ENCODE data around the gene DNAI7. TPM values are rescaled to one million over a fixed set of nuclear protein-coding genes. Genes with fewer than 3 reads are reported as not detected.

DNAI7 gene
- total RNA-seq, 1 experiment from 2014 or later = not detected

GRCh38 chr12:25083211-25083610 is 111.7 kb downstream of the DNAI7 start:
- POLR2A ChIA-PET (ENCODE audit: unreplicated experiment) = no interaction called here
- no peak overlapping the region for H3K4me2 ChIP-seq (ENCODE audit: low read length)
- CTCF ChIA-PET = no interaction called here

GRCh38 chr12:25082628-25083027 is 112.3 kb downstream of the DNAI7 start:
- H3K36me3 ChIP-seq (ENCODE audit: low read depth, low read length) = no peaks in the 10 kb centered on the region
- H3K4me3 ChIP-seq (ENCODE audit: low read length) = no peak overlapping the region
- no peak overlapping the region for H3K4me2 ChIP-seq (ENCODE audit: low read length)
- no peaks in the 10 kb centered on the region for H3F3A ChIP-seq (ENCODE audit: low read length, unreplicated experiment)
- no TSS peak for BruUV-seq (replicated peaks)
- no peak overlapping the region for H3K27ac ChIP-seq (ENCODE audit: low read length)
- no peaks in the 10 kb centered on the region for H4K20me1 ChIP-seq (ENCODE audit: low read length)
- intact Hi-C loops (cut with micrococcal nuclease) = no loop called here
- H3K9me2 ChIP-seq (replicated peaks; ENCODE audit: low read length) = no peaks in the 10 kb centered on the region
- peaks cover 6% of the 10 kb centered on the region; the same call in 1 of the 2 replicates for H3K27me3 ChIP-seq (ENCODE audit: low read length)
- POLR2A ChIA-PET (ENCODE audit: unreplicated experiment) = no interaction called here
- H3K9ac ChIP-seq (ENCODE audit: low read length) = no peak overlapping the region
- DNase-seq (no peak), ATAC-seq (no peak)
- H2AFZ ChIP-seq (ENCODE audit: low read length) = no peak overlapping the region
- H3K79me2 ChIP-seq (ENCODE audit: low read length) = no peaks in the 10 kb centered on the region
- no peaks in the 10 kb centered on the region for H3K4me1 ChIP-seq (ENCODE audit: insufficient read depth, low read length)
- TF ChIP-seq EZH2 (IDR thresholded peaks at IDR 0.05; ENCODE audit: low read length, unreplicated experiment) (no peak), EZH2phosphoT487 (IDR thresholded peaks at IDR 0.05; ENCODE audit: borderline replicate concordance, low read length) (no peak), CTCF (conservative IDR thresholded peaks at IDR 0.05; ENCODE audit: low read depth, low read length) (no peak)
- no peaks in the 10 kb centered on the region for H3K9me3 ChIP-seq (ENCODE audit: low read length)
- CTCF ChIA-PET = no interaction called here

More at GRCh38 chr12:25083211-25083610, 111.7 kb downstream of the DNAI7 start:
- ATAC-seq (no peak), DNase-seq (no peak)
- BruUV-seq (replicated peaks) = no TSS peak
- Histone ChIP-seq H3K4me3 (ENCODE audit: low read length) (no peak overlapping the region), H3K4me1 (ENCODE audit: insufficient read depth, low read length) (no peaks in the 10 kb centered on the region), H2AFZ (ENCODE audit: low read length) (no peak overlapping the region), H3K9me3 (ENCODE audit: low read length) (no peaks in the 10 kb centered on the region), H4K20me1 (ENCODE audit: low read length) (no peaks in the 10 kb centered on the region), H3K27me3 (ENCODE audit: low read length) (peaks cover 6% of the 10 kb centered on the region; the same call in 1 of the 2 replicates), H3K79me2 (ENCODE audit: low read length) (no peaks in the 10 kb centered on the region), H3K36me3 (ENCODE audit: low read depth, low read length) (no peaks in the 10 kb centered on the region), H3K27ac (ENCODE audit: low read length) (no peak overlapping the region), H3K9me2 (replicated peaks; ENCODE audit: low read length) (no peaks in the 10 kb centered on the region), H3K9ac (ENCODE audit: low read length) (no peak overlapping the region), H3F3A (ENCODE audit: low read length, unreplicated experiment) (no peaks in the 10 kb centered on the region)
- intact Hi-C loops (cut with micrococcal nuclease) = no loop called here
- TF ChIP-seq EZH2 (IDR thresholded peaks at IDR 0.05; ENCODE audit: low read length, unreplicated experiment) (no peak), EZH2phosphoT487 (IDR thresholded peaks at IDR 0.05; ENCODE audit: borderline replicate concordance, low read length) (no peak), CTCF (conservative IDR thresholded peaks at IDR 0.05; ENCODE audit: low read depth, low read length) (no peak)

- no TSS peak for BruUV-seq (replicated peaks)
- POLR2A ChIA-PET (ENCODE audit: unreplicated experiment) = no interaction called here
Measured at GRCh38 chr12:25079393-25079792, 115.6 kb downstream of the DNAI7 start.

More at GRCh38 chr12:25079393-25079792, 115.6 kb downstream of the DNAI7 start:
- intact Hi-C loops (cut with micrococcal nuclease) = no loop called here
- Histone ChIP-seq H3K27ac (ENCODE audit: low read length) (no peak overlapping the region), H3K79me2 (ENCODE audit: low read length) (no peaks in the 10 kb centered on the region), H3K36me3 (ENCODE audit: low read depth, low read length) (no peaks in the 10 kb centered on the region), H3K27me3 (ENCODE audit: low read length) (peaks cover 6% of the 10 kb centered on the region; the same call in 1 of the 2 replicates), H3K4me3 (ENCODE audit: low read length) (no peak overlapping the region), H3K9me3 (ENCODE audit: low read length) (no peaks in the 10 kb centered on the region), H3K4me2 (ENCODE audit: low read length) (no peak overlapping the region), H2AFZ (ENCODE audit: low read length) (no peak overlapping the region), H4K20me1 (ENCODE audit: low read length) (no peaks in the 10 kb centered on the region), H3K9ac (ENCODE audit: low read length) (no peak overlapping the region), H3F3A (ENCODE audit: low read length, unreplicated experiment) (no peaks in the 10 kb centered on the region), H3K4me1 (ENCODE audit: insufficient read depth, low read length) (no peaks in the 10 kb centered on the region), H3K9me2 (replicated peaks; ENCODE audit: low read length) (no peaks in the 10 kb centered on the region)
- no peak for ATAC-seq
- CTCF ChIA-PET = no interaction called here
- no peak for DNase-seq
- no peak for TF ChIP-seq EZH2 (IDR thresholded peaks at IDR 0.05; ENCODE audit: low read length, unreplicated experiment)
- no peak for TF ChIP-seq CTCF (conservative IDR thresholded peaks at IDR 0.05; ENCODE audit: low read depth, low read length)

Data from PC-3 (cell line).